Smooth muscle cell (in vitro differentiated cells): Measurements from ENCODE around the gene TMEM259. TPM values are rescaled to one million over a fixed set of nuclear protein-coding genes. Genes with fewer than 3 reads are reported as not detected.

ENCODE experiments used
- DNase-seq: peaks from one replicate; lab custom pipeline; 2025; ENCODE audit not compliant: unreplicated experiment; lab: John Stamatoyannopoulos, UW
- H2AFZ ChIP-seq: fragments of 200-600 bp; sonication (generic); 2 replicates; pipeline ENCODE4 v1.6.0; 2016; ENCODE audit warnings: antibody characterized with exemption, low read depth, mild to moderate bottlenecking
- H3F3A ChIP-seq: fragments of 200-600 bp; sonication (generic); 2 replicates; pipeline ENCODE4 v1.6.0; 2017; ENCODE audit warnings: antibody characterized with exemption, low read depth
- H3K27ac ChIP-seq: fragments of 200-600 bp; sonication (generic); 2 replicates; pipeline ENCODE4 v1.5.1; 2016; ENCODE audit warnings: low read depth, mild to moderate bottlenecking
- H3K27me3 ChIP-seq: fragments of 200-600 bp; sonication (generic); 2 replicates; pipeline ENCODE4 v1.6.1; 2016; ENCODE audit warnings: low read depth, mild to moderate bottlenecking
- H3K36me3 ChIP-seq: fragments of 200-600 bp; sonication (generic); 2 replicates; pipeline ENCODE4 v1.5.1; 2016; ENCODE audit warnings: low read depth
- H3K4me1 ChIP-seq: fragments of 200-600 bp; sonication (generic); 2 replicates; pipeline ENCODE4 v1.5.1; 2016; ENCODE audit warnings: low read depth
- H3K4me2 ChIP-seq: fragments of 200-600 bp; sonication (generic); 2 replicates; pipeline ENCODE4 v1.6.0; 2016; ENCODE audit warnings: mild to moderate bottlenecking
- H3K4me3 ChIP-seq: fragments of 200-600 bp; sonication (generic); 2 replicates; pipeline ENCODE4 v1.5.1; 2016; ENCODE audit warnings: mild to moderate bottlenecking
- H3K79me2 ChIP-seq: fragments of 200-600 bp; sonication (generic); 2 replicates; pipeline ENCODE4 v1.6.0; 2016; ENCODE audit warnings: low read depth, mild to moderate bottlenecking
- H3K9ac ChIP-seq: fragments of 200-600 bp; sonication (generic); 2 replicates; pipeline ENCODE4 v1.6.0; 2016; ENCODE audit warnings: low read depth
- H3K9me3 ChIP-seq: fragments of 200-600 bp; sonication (generic); replicated peaks from 2 replicates; pipeline ENCODE4 v1.5.1; 2016; ENCODE audit warnings: low read depth
- H4K20me1 ChIP-seq: fragments of 200-600 bp; sonication (generic); 2 replicates; pipeline ENCODE4 v1.6.0; 2016; ENCODE audit warnings: low read depth
- CTCF ChIP-seq: fragments of 200-600 bp; sonication (generic); IDR thresholded peaks from 2 replicates; pipeline ENCODE4 v1.5.1; 2017; ENCODE audit warnings: borderline replicate concordance, mild to moderate bottlenecking, antibody characterized with exemption; ENCODE audit not compliant: insufficient read depth, poor library complexity, severe bottlenecking
- WGBS: methylation state at CpG from one replicate; pipeline ENCODE4 v1.1.7; 2016; ENCODE audit warnings: low lambda C conversion rate; 5-methylcytosine and 5-hydroxymethylcytosine counted together
- polyA plus RNA-seq: library from polyadenylated mRNA; unstranded; fragments of >200 nt; fragmentation: Nextera tagmentation; extraction: Ambion mirVana; gene quantifications from 2 replicates; pipeline ENCODE4 v1.2.1, GENCODE V29; 2016
- total RNA-seq: library from RNA; depleted of rRNA; stranded (reverse); fragments of >200 nt; gene quantifications from 2 replicates; pipeline ENCODE4 v1.2.3, GENCODE V29; 2014

The TMEM259 gene
- total and polyA plus RNA-seq, 2 experiments from 2014 or later: 133 to 232 TPM

- 21% methylated on average over 28 of the region's 73 CpGs for WGBS
- DNase-seq: no peak
- H3K9ac ChIP-seq: no peak overlapping the region
- no peaks in the 10 kb centered on the region for H3K9me3 ChIP-seq
- H4K20me1 ChIP-seq: no peaks in the 10 kb centered on the region
- no peaks in the 10 kb centered on the region for H3K36me3 ChIP-seq
- peaks cover 55% of the 10 kb centered on the region for H3K27me3 ChIP-seq
- H3K4me2 ChIP-seq: peak overlapping the region; percentile 86
- H3K27ac ChIP-seq: no peak overlapping the region
- peak overlapping the region; percentile 45 for H3K4me3 ChIP-seq
- H2AFZ ChIP-seq: no peak overlapping the region
- no peaks in the 10 kb centered on the region for H3K79me2 ChIP-seq
- H3K4me1 ChIP-seq: peaks cover 7% of the 10 kb centered on the region
- H3F3A ChIP-seq: no peaks in the 10 kb centered on the region
- no peak for TF ChIP-seq CTCF
Measured at GRCh38 chr19:1000591-1001537, 20.1 kb downstream of the TMEM259 start.

DNA sequence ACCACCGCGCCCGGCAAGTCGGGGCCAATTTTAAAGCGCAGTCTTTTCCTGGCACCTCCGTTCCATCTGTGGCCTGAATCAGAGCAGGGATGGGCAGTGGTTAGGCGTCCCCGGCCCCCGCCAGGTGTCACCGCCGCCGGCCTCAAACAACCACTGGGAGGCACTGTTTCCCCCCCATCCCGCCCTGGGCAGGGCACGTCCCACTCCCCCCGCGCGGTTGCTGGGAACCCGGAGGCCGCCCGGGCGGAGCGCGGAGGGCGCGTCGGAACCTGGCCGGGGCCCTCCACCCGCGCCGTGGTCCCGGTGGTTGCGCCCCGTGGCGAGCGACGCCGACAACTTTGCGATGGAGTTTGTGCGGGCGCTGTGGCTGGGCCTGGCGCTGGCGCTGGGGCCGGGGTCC, 20.8 kb downstream of the TMEM259 start, which contains the start of gene GRIN3B:
TSS of gene GRIN3B (plus strand) at position 325 of the 400 bp plus-strand sequence. CDS start at position 344, 19 bp downstream.
- H3K79me2 ChIP-seq: no peaks in the 10 kb centered on the region
- no peak within 1 kb of the TSS for H3K27ac ChIP-seq
- H3K9ac ChIP-seq: no peak within 1 kb of the TSS
- DNase-seq: peak; percentile 15
- TF ChIP-seq CTCF: peak; percentile 45
- H3K4me1 ChIP-seq: peaks cover 7% of the 10 kb centered on the region
- H3F3A ChIP-seq: no peaks in the 10 kb centered on the region
- 9% methylated on average over 21 of the region's 43 CpGs for WGBS
- no peaks in the 10 kb centered on the region for H4K20me1 ChIP-seq
- H3K9me3 ChIP-seq: no peaks in the 10 kb centered on the region
- peaks cover 56% of the 10 kb centered on the region for H3K27me3 ChIP-seq
- H3K36me3 ChIP-seq: no peaks in the 10 kb centered on the region
- H3K4me3 ChIP-seq: peak within 1 kb of the TSS; percentile 46
- H3K4me2 ChIP-seq: peak within 1 kb of the TSS; percentile 86
- H2AFZ ChIP-seq: no peak within 1 kb of the TSS

DNA sequence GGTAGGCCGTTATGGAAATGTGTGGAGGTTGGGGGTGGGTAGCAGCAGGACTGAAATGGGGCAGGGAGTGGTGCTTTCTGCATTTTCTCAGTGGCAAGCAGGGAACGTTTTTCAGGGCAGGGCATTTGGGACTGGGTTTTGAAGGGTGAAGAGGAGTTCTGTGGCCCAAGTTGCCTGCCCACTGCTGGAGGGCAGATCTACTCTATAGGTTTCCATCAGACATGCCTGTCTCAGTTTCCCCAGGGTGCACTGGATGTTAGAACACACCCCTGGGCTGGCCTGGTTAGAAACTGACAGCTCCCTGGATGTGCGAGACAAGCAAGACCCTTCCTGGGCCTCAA, 21.6 kb downstream of the TMEM259 start:
- H3K27ac ChIP-seq: no peak overlapping the region
- H4K20me1 ChIP-seq: no peaks in the 10 kb centered on the region
- TF ChIP-seq CTCF: no peak
- no peaks in the 10 kb centered on the region for H3K9me3 ChIP-seq
- no peaks in the 10 kb centered on the region for H3K79me2 ChIP-seq
- no peak overlapping the region for H3K9ac ChIP-seq
- 84% methylated on average over 3 of the region's 3 CpGs for WGBS
- H3K4me3 ChIP-seq: no peak overlapping the region
- H3K4me2 ChIP-seq: no peak overlapping the region
- H3K27me3 ChIP-seq: peaks cover 56% of the 10 kb centered on the region
- DNase-seq: no peak
- H2AFZ ChIP-seq: no peak overlapping the region
- H3K36me3 ChIP-seq: no peaks in the 10 kb centered on the region
- H3F3A ChIP-seq: no peaks in the 10 kb centered on the region
- peaks cover 7% of the 10 kb centered on the region for H3K4me1 ChIP-seq
